ENCODE measurements around the gene NCBP3.

NCBP3 gene

GRCh38 chr17:3782751-3783150, 63.3 kb downstream of the NCBP3 start:
- no peak for DNase-seq

GRCh38 chr17:3780986-3781385, 65.1 kb downstream of the NCBP3 start:
- no peak for DNase-seq

GRCh38 chr17:3777366-3778120, 68.5 kb downstream of the NCBP3 start:
- DNase-seq = no peak

- no peak for DNase-seq
Measured at GRCh38 chr17:3773966-3774365, 72.1 kb downstream of the NCBP3 start.

- no peak for DNase-seq
Measured at GRCh38 chr17:3773511-3773910, 72.5 kb downstream of the NCBP3 start.

- DNase-seq = no peak
Measured at GRCh38 chr17:3772764-3773163, 73.3 kb downstream of the NCBP3 start.

GRCh38 chr17:3771140-3771539, 74.9 kb downstream of the NCBP3 start:
- no peak for DNase-seq

GRCh38 chr17:3770466-3770865, 75.6 kb downstream of the NCBP3 start:
- DNase-seq = peak; percentile 28

GRCh38 chr17:3768769-3769168, 77.3 kb downstream of the NCBP3 start:
- no peak for DNase-seq

- no peak for DNase-seq
Measured at GRCh38 chr17:3768341-3768740, 77.7 kb downstream of the NCBP3 start.

- no peak for DNase-seq
Measured at GRCh38 chr17:3766779-3767178, 79.3 kb downstream of the NCBP3 start.

- no peak for DNase-seq
Measured at GRCh38 chr17:3765981-3766380, 80.1 kb downstream of the NCBP3 start.

GRCh38 chr17:3763777-3764170, 82.3 kb downstream of the NCBP3 start:
- DNase-seq = no peak

GRCh38 chr17:3762922-3763776, 82.9 kb downstream of the NCBP3 start:
- DNase-seq = no peak

- no peak for DNase-seq
Measured at GRCh38 chr17:3761918-3762380, 84.1 kb downstream of the NCBP3 start.

GRCh38 chr17:3761036-3761917, 84.8 kb downstream of the NCBP3 start:
- DNase-seq = no peak

GRCh38 chr17:3759597-3760216, 86.3 kb downstream of the NCBP3 start:
- DNase-seq = no peak

- DNase-seq = no peak
Measured at GRCh38 chr17:3755335-3756030, 90.6 kb downstream of the NCBP3 start.

- DNase-seq = no peak
Measured at GRCh38 chr17:3754458-3755334, 91.3 kb downstream of the NCBP3 start.

GRCh38 chr17:3754066-3754457, 92.0 kb downstream of the NCBP3 start:
- DNase-seq = no peak

- no peak for DNase-seq
Measured at GRCh38 chr17:3753624-3754023, 92.4 kb downstream of the NCBP3 start.
